Colonic mucosa (tissue), 4 donors: ENCODE data around the gene IGLL5. TPM values are rescaled to one million over a fixed set of nuclear protein-coding genes. Genes with fewer than 3 reads are reported as not detected.
A peak's percentile ranks its signal among the peaks of the same experiment; 100 is the strongest.

Experiments
- DNase-seq: peaks from one replicate; pipeline ENCODE4 v3.0.0-alpha.2; 2020
- H3K27ac ChIP-seq: fragments of 200-600 bp; one replicate; pipeline ENCODE4 v1.8.0; 2021
- H3K27me3 ChIP-seq: fragments of 200-600 bp; one replicate; pipeline ENCODE4 v1.8.0; 2021
- H3K36me3 ChIP-seq: fragments of 200-600 bp; one replicate; pipeline ENCODE4 v1.8.0; 2021
- H3K4me1 ChIP-seq: fragments of 200-600 bp; one replicate; pipeline ENCODE4 v1.8.0; 2021; ENCODE audit warnings: mild to moderate bottlenecking
- H3K4me3 ChIP-seq: fragments of 200-600 bp; one replicate; pipeline ENCODE4 v1.8.0; 2021
- H3K9ac ChIP-seq, 2 donors: one replicate each; pipeline ENCODE4 v1.7.0; 2013; ENCODE audit warnings: control low read depth in 2 of 2, low read depth in 2 of 2, low read length in 2 of 2
- H3K9me3 ChIP-seq: fragments of 200-600 bp; one replicate; pipeline ENCODE4 v1.8.0; 2021
- CTCF ChIP-seq: fragments of 200-600 bp; IDR thresholded peaks from one replicate; pipeline ENCODE4 v1.8.0; 2022; ENCODE audit warnings: antibody characterized with exemption, mild to moderate bottlenecking
- intact Hi-C: fragments of 100-400 bp; cut with DNase I; formaldehyde crosslinking; loops from one replicate; pipeline ENCODE4 v1.14.1; 2022
- total RNA-seq, 2 donors: library from RNA; stranded (reverse); fragmentation: NEBNext Ultra II Directional in 1 of 2; extraction: Animal tissue kit (Norgen Biotek cat#: 25700) in 1 of 2; gene quantifications; one replicate each; pipeline ENCODE4 v1.2.1, GENCODE V29; 2021
- donor health status: healthy.
- donor health status: DM: no; HTN: no; CAD: no.
- donor health status: DM: no; HTN: no; CAD: no.

The IGLL5 gene
- total RNA-seq, 2 donors from 2014 or later, result 18.8 to 29.2 TPM

- no peak for DNase-seq
- H3K9me3 ChIP-seq, result no peaks in the 10 kb centered on the region
- no peak for TF ChIP-seq CTCF
- H3K36me3 ChIP-seq, result no peaks in the 10 kb centered on the region
- H3K4me3 ChIP-seq, result no peak overlapping the region
- H3K4me1 ChIP-seq, result no peaks in the 10 kb centered on the region
- intact Hi-C loops, result no loop called here
- no peaks in the 10 kb centered on the region for H3K27me3 ChIP-seq
- H3K27ac ChIP-seq, result no peak overlapping the region
- H3K9ac ChIP-seq, result peak overlapping the region in 1 of 2 donors; percentile 35
Measured at GRCh38 chr22:22935546-22936157, 48.0 kb downstream of the IGLL5 start.

- H3K9ac ChIP-seq, result peak overlapping the region in 1 of 2 donors; percentile 35
- H3K27me3 ChIP-seq, result no peaks in the 10 kb centered on the region
- no peak for DNase-seq
- H3K4me1 ChIP-seq, result no peaks in the 10 kb centered on the region
- no peak overlapping the region for H3K27ac ChIP-seq
- TF ChIP-seq CTCF, result no peak
- no peak overlapping the region for H3K4me3 ChIP-seq
- H3K36me3 ChIP-seq, result no peaks in the 10 kb centered on the region
- H3K9me3 ChIP-seq, result no peaks in the 10 kb centered on the region
- intact Hi-C loops, result no loop called here
Measured at GRCh38 chr22:22936180-22936914, 48.7 kb downstream of the IGLL5 start.

- Histone ChIP-seq H3K4me3 (no peak overlapping the region), H3K27ac (no peak overlapping the region), H3K4me1 (no peaks in the 10 kb centered on the region), H3K36me3 (no peaks in the 10 kb centered on the region), H3K27me3 (no peaks in the 10 kb centered on the region), H3K9ac (no peak overlapping the region), H3K9me3 (no peaks in the 10 kb centered on the region)
- TF ChIP-seq CTCF, result no peak
- intact Hi-C loops, result no loop called here
- no peak for DNase-seq
Measured at GRCh38 chr22:22936915-22937656, 49.5 kb downstream of the IGLL5 start.

- intact Hi-C loops, result no loop called here
Measured at GRCh38 chr22:22937894-22938480, 50.4 kb downstream of the IGLL5 start.

More at GRCh38 chr22:22937894-22938480, 50.4 kb downstream of the IGLL5 start:
- H3K36me3 ChIP-seq, result no peaks in the 10 kb centered on the region
- H3K27me3 ChIP-seq, result no peaks in the 10 kb centered on the region
- no peak overlapping the region for H3K9ac ChIP-seq
- H3K4me3 ChIP-seq, result no peak overlapping the region
- TF ChIP-seq CTCF, result no peak
- H3K9me3 ChIP-seq, result no peaks in the 10 kb centered on the region
- H3K27ac ChIP-seq, result no peak overlapping the region
- H3K4me1 ChIP-seq, result no peaks in the 10 kb centered on the region
- no peak for DNase-seq
